NCI-H2227 treated with DMSO at 0.1 percent for 48 hours (cell line): ENCODE results near the gene PPIL6.

Experiments
- DNase-seq: peaks from one replicate; lab custom pipeline; 2025; lab: John Stamatoyannopoulos, UW

The PPIL6 gene

DNA sequence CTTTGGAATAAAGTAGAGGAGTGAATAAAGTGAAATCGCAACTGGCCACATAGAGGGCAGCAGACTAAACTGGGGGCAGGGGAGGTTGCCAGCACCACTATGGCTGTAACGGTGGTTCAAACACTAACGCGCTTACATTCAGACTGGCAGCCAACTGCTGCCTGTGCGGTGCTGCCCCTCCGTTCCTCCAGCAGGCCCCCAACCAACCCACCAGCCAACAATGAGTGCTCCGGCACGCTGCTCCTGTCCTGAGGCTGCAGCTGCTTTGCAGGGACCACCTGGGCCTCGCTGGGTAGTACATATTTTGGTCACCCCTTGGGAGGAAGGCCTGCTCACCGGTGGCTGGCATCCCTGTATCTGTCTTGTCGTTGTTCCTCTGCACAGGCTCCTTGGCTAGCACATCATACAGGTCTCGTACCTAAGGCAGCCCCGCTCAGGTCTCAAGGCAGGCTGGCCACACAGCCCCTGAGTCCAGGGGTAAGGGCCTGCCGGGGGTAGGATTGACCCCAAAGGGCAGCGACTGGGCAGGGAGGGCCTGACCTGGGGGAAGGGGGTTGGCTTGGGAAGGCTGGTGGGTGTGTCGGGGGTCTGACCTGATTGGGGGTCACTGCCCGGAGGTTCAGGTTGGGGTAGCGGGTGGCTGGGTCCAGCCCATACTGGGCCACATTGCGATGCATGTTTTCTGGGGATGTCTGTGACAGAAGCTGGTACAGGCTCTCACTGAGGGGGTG is 8.8 kb upstream of the PPIL6 start:
- no peak for DNase-seq

DNA sequence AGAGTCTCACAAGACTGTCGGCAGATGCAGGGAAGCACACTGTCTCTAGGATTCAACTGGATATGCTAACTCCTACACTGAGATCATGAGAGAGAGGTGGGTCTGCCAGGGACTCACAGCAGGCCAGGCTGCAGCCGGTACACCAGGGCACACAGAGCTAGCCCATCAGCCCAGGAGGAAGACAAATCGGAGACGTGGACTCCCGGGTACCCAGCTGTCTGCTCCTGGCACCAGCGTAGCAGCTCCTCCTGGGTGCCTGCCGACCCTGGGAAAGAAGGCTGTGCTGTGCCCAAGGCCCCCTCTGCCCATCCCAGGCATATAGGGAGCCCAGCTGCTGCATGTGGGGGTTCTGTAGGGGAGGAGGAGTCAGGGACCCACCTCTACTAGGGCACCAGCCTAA is 8.2 kb upstream of the PPIL6 start:
- no peak for DNase-seq

DNA sequence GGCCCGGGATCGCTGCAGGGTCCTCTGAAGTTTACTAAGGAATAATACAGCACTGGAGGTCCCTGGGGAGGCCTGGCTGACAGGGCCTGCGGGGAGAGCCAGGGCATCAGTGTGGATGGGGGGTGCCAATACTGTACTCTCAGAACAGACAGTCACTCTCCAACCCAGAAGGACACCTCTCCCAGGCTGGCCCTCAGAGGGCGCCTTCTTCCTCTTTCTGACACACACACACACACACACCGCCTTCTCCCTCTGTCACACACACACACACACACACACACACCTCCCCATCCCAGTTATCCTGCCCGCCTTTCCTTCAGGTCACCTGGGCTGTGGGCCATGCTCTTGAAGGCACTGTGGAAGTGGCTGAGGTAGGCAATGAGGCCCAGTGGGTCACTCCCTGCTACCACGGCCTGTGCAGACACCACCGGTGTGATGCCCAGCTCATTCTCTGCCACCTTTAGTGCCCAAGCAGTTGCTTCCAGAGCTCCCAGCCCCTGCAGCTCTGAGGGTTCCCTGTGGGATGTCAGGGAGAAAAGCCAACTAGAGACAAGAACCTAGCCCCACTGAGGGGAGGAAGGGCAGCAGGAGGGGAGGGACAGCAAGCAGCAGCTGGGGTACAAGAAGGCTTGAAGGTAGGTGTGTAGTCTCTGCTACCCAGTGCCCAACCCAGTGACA is 7.6 kb upstream of the PPIL6 start:
- no peak for DNase-seq

DNA sequence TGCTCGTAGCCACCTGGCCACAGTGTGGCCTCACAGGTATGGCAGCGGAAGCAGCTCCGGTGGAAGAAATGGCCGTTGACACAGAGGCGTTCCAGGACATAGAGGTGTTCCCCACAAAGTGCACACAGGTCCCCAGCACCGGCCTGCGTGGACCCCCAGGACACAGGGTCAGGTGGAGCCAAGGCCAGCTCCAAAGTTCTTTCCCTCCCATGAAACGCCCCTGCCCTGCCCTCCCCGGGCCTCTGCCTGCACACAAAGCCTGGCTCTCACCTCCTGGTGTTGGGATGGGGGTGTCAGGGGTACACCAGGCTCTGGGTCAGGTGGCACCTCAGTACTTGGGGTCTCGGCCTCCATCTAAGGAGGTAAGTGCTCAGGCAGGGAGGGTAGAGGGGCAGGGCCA is 6.7 kb upstream of the PPIL6 start:
- DNase-seq, result no peak

DNA sequence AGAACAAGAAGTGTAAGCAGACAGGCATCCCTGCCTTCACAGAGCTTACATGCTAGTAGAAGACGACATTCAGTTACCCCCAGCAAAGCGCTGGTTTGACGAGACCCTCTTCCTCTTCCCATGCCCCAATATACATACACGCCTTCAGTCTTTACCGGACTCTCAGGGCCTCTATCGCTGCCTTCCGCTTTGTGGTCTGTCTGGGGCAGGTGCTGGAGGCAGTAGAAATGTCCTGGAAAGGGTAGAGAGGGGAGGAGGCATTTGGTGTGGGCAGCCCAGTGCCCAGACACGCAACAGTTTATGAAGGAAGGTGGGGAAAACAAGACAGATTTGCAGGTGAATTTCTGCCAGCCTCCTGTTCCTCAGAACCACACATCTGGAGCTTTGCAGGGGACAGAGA is 6.1 kb upstream of the PPIL6 start:
- no peak for DNase-seq

DNA sequence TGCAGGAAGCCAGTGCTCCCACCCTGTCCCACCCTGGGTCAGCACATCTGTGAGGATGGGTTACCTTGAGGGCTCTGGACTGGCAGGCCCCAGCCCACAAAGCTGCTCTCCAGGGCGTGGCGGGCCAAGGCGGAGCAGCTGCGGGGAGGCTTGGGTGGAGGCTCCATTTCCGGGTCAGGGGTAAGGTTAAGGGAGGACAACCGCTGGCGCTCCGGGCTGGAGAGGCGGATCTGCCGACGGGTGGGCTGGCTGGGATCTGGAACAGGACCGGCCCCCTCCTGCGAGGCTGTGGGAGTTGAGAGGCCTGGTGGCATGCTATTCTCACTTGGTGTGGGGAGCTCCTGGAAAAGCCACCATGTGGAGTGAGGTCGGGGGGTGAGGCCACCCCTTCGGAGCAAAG is 5.6 kb upstream of the PPIL6 start:
- DNase-seq, result no peak

DNA sequence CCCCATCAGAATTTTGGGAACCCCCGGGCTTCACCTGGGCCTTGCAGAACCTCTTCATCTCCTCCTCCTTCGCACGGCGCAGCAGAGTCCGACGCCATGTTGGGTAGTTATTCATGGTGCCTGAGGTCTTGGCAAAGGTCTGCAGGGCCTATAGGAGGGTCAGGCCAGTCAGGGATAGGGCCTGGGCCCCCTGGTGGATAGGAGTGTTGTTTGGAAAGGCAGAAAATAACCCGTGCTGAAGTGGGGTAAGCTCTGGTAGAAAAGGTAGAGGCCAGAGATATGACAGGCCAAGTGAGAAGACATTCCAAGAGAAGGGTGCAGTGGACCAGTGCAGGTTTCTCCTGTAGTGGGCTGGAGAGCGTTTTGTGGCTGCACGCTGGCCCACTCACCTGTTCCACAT is 5.0 kb upstream of the PPIL6 start:
- no peak for DNase-seq

DNA sequence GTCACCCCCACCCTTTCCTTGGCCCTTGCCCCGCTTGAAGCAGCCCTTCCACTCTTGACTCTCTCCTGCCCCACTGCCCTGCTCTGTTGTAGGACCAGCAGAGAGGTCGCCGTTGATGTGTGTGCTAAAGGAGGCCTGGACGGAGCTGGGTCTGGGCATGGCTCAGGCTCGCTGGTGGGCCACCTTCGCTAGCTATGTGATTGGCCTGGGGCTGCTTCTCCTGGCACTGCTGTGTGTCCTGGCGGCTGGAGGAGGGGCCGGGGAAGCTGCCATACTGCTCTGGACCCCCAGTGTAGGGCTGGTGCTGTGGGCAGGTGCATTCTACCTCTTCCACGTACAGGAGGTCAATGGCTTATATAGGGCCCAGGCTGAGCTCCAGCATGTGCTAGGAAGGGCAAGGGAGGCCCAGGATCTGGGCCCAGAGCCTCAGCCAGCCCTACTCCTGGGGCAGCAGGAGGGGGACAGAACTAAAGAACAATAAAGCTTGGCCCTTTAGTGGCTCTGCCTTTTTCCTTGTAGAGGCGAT is 3.1 kb upstream of the PPIL6 start:
- no peak for DNase-seq

DNA sequence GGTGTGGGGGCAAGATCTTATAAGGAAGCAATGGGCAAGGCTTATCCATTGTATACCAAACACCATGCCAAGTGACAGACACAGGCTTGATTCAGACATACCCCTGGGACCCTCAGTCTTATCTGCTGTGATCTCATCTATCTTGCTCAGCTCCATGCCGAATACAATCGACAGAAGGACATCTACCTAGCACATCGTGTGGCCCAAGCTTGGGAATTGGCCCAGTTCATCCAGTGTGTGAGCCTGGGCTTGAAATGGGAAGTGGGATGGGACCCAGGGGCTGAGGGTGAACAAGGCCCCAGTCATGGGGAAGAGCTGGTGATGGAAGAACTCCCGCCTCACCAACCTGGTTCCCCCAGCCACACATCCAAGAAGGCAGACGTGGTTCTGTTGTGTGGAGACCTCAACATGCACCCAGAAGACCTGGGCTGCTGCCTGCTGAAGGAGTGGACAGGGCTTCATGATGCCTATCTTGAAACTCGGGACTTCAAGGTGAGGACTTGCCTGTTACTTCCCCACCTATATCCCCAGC is 2.0 kb upstream of the PPIL6 start:
- DNase-seq, result no peak

DNA sequence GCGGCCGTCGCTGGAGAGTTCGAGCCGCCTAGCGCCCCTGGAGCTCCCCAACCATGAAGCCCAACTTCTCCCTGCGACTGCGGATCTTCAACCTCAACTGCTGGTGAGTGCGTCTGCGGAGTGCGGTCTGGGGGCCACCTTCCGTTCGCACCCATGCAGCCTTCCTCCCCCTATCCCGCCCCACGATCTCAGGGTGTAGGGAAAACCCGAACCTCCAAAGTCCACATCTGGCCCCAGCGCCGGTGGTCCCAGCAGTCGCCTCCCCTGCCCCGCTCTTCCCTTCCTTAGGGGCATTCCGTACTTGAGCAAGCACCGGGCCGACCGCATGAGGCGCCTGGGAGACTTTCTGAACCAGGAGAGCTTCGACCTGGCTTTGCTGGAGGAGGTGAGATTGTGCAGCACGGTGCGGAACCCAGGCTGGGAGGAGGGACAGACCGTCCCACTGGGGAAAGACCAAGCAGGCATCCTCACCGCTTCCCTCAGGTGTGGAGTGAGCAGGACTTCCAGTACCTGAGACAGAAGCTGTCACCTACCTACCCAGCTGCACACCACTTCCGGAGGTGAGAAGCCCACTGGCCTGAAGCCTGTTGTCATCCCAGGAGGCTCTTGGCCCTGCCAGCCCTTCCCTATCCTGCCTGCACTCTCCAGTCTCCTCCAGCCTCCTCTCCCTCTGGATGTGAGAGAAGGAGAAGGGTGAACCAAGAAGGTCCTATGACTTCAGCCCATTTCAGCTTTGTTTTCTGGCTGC is 815 bp upstream of the PPIL6 start:
- DNase-seq, result peak; percentile 28

DNA sequence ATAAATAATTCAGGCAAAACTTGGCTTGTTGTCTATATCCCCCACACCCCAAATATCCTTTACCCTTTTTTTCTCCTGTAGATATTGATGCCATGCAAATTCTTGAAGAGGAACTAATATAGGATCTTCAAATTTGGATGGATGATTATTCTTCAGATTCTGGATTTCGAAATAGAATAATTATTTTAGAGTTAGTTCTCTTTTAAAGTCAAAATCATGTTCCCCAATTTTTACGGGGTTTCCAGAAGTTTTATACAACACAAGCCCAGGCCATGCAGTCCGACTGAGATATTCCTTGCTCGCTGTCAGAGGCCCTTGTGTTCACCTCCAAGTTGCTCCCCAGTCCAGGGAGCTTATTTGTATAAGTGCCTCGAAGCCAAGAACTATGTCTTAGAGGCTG is 4.4 kb downstream of the PPIL6 start:
- no peak for DNase-seq

DNA sequence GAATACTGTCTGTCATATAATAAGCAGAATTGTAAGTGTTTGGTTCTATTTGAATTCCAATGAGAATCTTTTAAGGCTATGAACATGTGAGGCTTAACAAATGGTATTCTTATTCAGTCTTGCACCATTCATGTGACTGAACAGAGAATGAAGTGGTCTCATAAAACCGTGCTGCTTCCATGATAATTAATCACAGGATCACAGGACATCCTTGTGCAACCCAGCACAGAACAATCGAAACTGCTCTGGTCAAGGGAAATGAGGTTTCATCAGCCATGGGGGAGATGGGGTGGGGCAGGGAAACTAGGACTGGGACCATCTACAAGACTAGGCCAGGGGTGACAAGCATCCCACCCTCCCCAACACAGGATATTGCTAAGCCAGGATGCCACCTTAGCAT is 6.0 kb downstream of the PPIL6 start:
- no peak for DNase-seq

DNA sequence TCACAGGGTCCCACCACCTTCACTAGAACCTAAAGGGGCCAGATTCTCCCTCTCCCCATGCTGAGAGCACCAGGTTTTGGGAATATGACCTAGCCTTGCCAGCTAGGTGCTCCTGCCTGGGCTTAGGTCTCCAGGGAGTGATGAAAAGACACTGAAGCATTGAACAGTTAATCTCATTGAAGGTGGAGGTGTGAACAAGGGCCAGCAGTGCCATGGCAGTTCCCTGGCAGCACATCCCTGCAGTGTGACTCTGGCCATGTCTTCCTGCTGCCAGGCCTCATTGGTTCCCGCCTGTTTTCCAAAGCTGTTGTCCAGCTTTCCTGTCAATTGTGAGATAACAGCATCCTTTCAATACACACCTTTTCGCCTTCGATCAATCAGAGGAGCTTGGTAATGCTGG is 10.9 kb downstream of the PPIL6 start:
- no peak for DNase-seq

DNA sequence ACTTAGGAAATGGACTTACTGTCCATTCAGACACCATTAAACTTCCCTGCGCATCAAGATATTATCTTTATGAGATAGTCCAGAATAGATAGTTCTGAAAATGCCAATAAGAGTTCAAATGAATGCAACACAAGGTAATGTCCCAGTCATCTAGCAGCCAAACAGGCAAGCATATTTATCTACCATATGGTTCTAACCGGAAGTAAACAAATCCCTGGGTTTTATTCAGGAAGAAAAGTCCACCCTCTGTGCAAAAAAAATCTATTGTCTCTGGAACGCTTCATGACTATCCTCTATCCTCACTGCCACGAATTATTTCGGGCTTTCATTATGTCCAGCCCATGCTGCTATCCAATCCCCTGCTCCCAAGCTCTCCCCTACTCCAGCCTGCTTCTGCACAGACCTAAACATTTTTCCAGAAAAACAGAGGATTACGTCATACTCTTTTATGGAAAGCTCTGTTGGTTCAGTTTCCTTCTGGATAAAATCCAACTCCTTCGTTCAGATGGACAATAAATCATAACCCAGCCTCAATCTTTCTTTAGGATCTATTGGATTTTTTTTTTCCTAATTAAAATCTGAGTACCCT is 11.4 kb downstream of the PPIL6 start:
- no peak for DNase-seq

DNA sequence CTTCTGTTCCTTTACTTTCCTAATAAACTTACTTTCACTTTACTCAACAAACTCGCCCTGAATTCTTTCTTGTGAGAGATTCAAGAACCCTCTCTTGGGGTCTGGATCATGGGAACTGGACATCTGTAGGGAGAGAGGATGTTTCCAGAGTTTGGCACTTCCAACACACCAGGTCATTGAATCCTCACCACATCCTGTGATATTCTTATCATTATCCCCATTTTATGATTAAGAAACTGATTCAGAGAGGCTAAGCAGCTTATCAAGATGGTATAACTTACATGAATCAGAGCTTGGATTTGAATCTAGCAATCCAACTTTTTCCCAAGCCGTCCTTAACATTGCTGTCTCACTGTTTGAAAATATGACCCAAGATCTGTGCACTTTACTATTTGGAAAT is 15.5 kb downstream of the PPIL6 start:
- no peak for DNase-seq

DNA sequence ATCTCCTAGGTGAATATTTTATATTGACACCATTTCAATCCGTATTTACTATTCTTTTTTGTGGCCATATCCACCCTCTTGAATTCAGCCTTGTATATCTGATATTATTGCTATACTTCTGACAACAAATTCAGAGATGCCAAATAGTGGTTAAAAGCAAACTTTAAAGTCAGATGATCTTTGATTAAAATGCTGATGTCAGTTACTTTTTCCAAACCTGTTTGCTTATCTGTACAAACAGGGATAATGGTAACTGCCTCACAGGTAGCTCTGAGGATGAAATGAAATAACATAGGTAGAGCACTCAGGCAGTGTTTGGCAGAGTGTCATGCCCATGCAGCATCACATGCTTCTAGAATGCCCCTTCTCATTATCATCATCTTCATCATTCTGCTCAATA is 19.2 kb downstream of the PPIL6 start:
- DNase-seq, result no peak

DNA sequence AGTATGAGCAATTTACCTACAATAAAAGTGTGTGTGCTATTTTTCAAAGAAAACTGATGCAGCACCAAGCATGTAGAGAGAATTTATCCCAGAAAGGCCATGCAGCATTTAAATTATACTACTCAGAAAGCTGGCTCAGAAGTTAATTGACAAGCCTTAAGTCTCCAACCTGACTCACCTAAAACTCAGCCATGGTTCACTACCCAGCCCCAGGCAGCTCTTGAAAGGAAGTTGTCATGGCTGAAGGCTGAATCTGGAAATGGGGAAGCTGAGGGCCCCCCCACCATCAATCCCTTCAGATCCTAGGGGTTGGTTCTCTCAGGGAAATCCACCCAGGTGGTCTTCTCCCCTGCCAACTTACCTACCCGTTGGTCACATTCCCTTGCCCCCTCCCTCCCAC is 19.7 kb downstream of the PPIL6 start:
- DNase-seq, result no peak

DNA sequence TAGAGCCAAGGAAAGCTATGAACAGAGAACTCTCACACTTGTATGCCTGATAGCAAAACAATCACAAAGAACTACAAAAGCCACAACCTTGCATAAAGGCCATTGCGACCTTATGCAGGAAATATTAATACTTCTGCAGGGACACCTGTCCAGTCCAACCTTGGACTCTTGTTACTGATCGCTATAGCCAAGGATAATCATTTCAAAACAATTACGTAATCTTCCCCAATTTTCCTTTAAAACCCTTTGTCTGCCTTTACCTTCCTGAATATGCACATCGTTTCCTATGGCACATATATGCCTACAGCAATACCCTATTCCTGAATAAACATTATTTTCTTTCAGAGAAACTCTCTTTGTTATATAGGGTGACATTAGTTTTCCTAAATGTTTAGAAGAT is 22.8 kb downstream of the PPIL6 start:
- no peak for DNase-seq

DNA sequence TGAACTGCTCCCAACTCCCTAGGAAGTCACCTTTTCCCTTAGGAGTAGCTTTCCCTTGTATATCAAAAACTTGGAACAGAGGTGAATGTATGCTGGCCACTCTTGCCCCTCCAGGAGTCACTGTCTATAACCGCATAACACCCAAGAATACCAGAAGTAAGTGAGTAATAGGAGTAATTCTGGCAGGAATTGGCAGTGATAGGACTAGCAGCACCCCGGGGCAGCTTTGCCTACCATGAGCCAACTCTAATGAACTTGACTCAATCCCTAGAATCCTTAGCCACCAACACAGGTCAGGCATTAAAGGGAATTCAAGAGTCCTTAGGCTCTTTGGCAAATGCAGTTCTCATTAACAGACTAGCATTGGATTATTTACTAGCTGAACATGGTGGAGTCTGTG is 29.4 kb downstream of the PPIL6 start:
- no peak for DNase-seq

DNA sequence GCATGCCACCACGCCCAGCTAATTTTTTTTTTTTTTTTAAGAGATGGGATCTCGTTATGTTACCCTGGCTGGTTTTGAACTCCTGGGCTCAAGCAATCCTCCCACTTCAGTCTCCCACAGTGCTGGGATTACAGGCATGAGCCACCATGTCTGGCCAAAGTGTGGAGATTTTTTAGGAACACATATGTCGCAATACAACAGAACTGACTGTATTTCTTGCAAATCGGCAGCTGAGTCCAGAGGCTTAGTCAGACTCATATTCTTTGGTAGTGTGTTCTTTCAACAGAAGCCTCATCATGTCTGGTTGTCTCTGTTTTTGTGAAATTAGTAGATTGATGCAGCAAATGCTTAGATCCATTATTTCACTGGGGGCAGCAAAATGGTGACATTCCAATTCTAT is 34.2 kb downstream of the PPIL6 start:
- DNase-seq, result no peak

DNA sequence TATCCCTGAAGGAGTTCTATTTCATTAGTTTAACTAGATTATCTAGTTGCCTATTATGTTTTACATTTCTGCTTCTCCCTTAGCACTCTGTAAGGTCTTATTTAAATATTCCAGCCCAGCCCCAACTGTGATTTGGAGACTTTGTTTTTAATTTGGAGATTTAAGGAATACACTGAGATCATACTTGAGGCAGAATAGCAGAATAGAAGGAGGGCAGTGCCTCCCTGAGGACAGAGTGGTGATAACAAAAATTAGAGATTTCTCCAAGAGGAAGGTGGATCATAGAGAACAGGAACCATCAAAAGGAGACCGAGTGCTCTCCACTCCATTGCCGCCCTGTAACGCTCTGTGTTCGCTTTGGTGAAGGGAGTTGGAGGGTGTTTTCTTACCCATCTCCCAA is 43.4 kb downstream of the PPIL6 start:
- DNase-seq, result no peak

DNA sequence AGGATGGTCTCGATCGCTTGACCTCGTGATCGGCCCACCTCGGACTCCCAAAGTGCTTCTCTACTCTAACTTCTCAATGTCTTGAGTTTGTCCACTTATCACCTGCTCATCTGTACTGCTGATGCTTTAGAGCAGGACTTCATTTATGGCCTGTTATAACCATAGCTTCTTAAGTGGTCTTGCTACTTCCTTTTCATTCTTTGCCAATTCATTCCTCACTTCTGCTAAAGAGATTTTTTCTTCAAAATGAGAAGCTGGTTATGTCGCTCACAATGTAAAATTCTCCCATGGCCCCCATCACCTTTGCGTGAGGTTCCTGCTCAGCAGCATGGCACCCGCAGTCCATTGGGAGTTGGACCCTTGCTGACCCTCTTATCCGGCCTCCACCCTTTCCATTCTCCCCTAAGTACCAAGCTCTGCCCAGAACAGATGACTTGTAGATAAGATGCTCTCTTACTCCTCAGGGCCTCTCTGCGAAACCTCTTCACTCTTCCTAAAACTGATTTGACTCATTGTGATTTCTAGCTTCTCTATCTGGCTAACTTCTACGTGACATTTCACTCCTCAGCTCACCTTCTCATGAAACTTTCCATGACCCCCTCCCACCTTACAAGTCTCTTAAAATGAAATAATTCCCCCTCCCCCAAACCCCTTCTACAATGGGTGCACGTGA is 44.2 kb downstream of the PPIL6 start:
- no peak for DNase-seq
